ENCODE data around the gene INTS2.

- TF ChIP-seq CTCF (IDR thresholded peaks at IDR 0.05) (no peak), EZH2 (IDR thresholded peaks at IDR 0.05; ENCODE audit: borderline replicate concordance, insufficient read depth, low read depth, low read length, poor library complexity, severe bottlenecking) (no peak)
Observed at GRCh38 chr17:61880589-61881102, 47.1 kb downstream of the INTS2 start.

Measured in B cell (primary cell).